HEK293T (cell line): Measurements from ENCODE around the gene AFAP1L2.

Source experiments
- CTBP1 ChIP-seq: fragments of 450-650 bp; IDR thresholded peaks from 2 replicates; pipeline ENCODE4 v1.6.1; 2016; ENCODE audit warnings: borderline replicate concordance
- FOXA1 ChIP-seq: fragments of 450-650 bp; IDR thresholded peaks from 2 replicates; pipeline ENCODE4 v1.6.1; 2016; ENCODE audit warnings: mild to moderate bottlenecking
- FOXK2 ChIP-seq: fragments of 450-650 bp; IDR thresholded peaks from 2 replicates; pipeline ENCODE4 v1.6.1; 2016; ENCODE audit warnings: mild to moderate bottlenecking
- FOXM1 ChIP-seq: fragments of 450-650 bp; IDR thresholded peaks from 2 replicates; pipeline ENCODE4 v1.6.1; 2017; ENCODE audit warnings: mild to moderate bottlenecking, borderline replicate concordance
- L3MBTL2 ChIP-seq: fragments of 450-650 bp; conservative IDR thresholded peaks from 2 replicates; pipeline ENCODE4 v1.6.1; 2016; ENCODE audit warnings: mild to moderate bottlenecking
- SP1 ChIP-seq: fragments of 450-650 bp; IDR thresholded peaks from 2 replicates; pipeline ENCODE4 v1.6.1; 2017
- SUZ12 ChIP-seq: fragments of 450-650 bp; IDR thresholded peaks from 2 replicates; pipeline ENCODE4 v1.6.1; 2016; ENCODE audit warnings: mild to moderate bottlenecking
- TF ChIP-seq, protein P1 (sequence below): fragments of 450-650 bp; IDR thresholded peaks from 2 replicates; pipeline ENCODE4 v1.6.1; 2016

DNA sequence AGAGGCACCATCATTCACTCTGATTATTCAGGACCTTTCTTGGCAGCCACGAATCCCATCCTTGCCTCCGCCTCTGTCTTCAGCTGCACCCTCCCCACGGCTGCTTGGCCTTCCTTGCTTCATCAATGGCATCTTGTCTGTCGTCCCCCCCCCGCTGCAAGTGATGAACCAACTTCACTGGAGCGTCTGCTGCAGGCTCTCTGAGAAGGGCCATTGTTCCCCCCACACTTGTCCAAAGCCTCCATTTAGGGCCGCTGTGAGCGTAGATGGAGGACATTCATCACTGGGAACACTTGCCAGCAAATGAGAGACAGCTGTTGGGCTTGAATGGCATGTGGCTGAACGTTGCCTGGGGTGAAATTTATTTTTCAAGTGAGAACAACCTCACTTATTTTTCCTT, 20.1 kb downstream of the AFAP1L2 start:
- TF ChIP-seq SP1 (no peak), FOXM1 (no peak), FOXA1 (no peak), SUZ12 (no peak), FOXK2 (no peak), CTBP1 (no peak), L3MBTL2 (no peak)
- TF ChIP-seq, protein P1, sequence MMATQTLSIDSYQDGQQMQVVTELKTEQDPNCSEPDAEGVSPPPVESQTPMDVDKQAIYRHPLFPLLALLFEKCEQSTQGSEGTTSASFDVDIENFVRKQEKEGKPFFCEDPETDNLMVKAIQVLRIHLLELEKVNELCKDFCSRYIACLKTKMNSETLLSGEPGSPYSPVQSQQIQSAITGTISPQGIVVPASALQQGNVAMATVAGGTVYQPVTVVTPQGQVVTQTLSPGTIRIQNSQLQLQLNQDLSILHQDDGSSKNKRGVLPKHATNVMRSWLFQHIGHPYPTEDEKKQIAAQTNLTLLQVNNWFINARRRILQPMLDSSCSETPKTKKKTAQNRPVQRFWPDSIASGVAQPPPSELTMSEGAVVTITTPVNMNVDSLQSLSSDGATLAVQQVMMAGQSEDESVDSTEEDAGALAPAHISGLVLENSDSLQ: no peak
